IPS-NIHi11 (cell line): ENCODE results near the gene SLC7A14.

Experiments
- DNase-seq: peaks from one replicate; pipeline ENCODE4 v3.0.0; 2012; ENCODE audit warnings: mixed read lengths, low spot score

The SLC7A14 gene

GRCh38 chr3:170497207-170498095 is 88.4 kb downstream of the SLC7A14 start:
- no peak for DNase-seq

GRCh38 chr3:170496868-170497140 is 89.1 kb downstream of the SLC7A14 start:
- no peak for DNase-seq

DNA sequence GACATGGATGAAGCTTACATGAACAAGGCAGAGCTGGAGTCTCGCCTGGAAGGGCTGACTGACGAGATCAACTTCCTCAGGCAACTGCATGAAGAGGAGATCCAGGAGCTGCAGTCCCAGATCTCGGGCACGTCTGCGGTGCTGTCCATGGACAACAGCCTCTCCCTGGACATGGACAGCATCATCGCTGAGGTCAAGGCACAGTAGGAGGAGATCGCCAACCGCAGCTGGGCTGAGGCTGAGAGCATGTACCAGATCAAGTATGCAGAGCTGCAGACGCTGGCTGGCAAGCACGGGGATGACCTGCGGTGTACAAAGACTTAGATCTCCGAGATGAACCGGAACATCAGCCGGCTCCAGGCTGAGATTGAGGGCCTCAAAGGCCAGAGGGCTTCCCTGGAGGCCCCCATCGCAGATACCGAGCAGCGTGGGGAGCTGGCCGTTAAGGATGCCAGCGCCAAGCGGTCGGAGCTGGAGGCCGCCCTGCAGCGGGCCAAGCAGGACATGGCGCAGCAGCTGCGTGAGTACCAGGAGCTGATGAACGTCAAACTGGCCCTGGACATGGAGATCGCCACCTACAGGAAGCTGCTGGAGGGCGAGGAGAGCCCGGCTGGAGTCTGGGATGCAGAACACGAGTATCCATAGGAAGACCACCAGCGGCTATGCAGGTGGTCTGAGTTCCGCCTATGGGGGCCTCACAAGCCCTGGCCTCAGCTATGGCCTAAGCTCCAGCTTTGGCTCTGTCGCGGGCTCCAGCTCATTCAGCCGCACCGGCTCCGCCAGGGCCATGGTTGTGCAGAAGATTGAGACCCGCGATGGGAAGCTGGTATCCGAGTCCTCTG is 89.6 kb downstream of the SLC7A14 start:
- no peak for DNase-seq

DNA sequence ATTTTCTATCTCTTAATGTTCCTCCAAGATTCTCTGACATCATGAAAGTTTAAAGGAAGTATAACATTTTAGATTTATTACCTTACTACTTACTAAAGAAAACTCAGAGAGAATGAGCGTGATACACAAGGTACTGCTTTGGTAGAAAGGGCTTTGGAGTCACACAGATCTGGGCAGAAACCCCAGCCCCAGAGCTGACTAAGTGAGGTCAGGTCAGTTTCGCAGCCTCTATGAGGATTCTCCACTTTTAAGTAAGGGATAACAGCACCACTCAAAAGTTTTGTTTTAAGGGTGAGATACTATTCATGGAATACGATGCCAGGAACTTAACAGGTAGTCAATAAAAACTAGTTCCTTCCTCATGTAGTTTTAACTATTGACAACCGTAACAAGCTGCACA is 91.1 kb downstream of the SLC7A14 start:
- DNase-seq, result no peak

- DNase-seq, result no peak
Measured at GRCh38 chr3:170493712-170494182, 92.1 kb downstream of the SLC7A14 start.

- DNase-seq, result no peak
Measured at GRCh38 chr3:170491901-170492300, 94.0 kb downstream of the SLC7A14 start.

- DNase-seq, result no peak
Measured at GRCh38 chr3:170490828-170491560, 94.9 kb downstream of the SLC7A14 start.

DNA sequence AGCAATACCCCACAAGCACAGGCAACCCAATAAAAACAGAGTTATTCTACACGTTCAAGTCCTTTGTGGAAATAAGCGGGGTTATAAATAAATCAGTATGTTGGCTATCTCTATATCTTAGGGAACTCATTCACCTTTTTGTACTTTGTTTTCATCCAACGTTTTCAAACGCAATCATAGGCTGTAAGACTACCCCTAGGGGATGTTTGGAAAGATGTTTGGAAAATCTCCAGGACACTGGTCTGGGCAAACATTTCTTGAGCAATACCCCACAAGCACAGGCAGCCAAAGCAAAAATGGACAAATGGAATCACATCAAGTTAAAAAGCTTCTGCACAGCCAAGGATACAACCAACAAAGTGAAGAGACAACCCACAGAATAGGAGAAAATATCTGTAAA is 97.1 kb downstream of the SLC7A14 start:
- no peak for DNase-seq

DNA sequence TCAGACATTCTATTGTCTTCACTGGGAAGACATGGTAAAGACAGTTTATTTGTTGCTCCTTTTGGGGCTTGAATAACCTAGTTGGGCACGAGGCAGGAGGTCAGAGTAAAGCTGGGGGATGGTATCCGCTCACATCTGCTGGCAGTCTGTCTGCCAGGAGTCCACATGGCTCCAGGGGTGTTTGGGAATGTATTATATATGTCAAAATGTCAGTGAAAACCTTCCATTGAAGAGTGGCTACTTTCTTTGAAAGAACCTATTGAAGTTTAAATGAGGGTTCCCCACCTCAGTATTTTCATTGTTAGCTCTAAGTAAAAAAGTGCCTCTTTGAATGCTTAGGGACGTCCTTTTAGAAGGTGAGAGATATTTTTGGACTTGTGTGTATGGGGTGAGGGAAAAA is 98.8 kb downstream of the SLC7A14 start:
- DNase-seq, result no peak

DNA sequence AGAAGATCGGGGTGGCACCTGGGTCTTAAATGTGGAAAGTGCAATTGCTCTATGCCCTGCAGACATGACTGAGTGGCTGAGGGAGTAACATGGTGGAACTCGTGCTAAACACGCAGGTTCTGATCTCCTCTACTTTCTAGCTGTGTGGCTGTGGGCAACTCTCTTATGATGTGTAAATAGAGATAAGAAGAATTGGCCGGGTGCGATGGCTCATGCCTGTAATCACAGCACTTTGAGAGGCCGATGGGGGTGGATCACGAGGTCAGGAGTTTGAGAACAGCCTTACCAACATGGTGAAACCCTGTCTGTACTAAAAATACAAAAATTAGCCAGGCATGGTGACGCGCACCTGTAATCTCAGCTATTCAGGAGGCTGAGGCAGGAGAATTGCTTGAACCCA is 99.5 kb downstream of the SLC7A14 start:
- DNase-seq, result no peak

GRCh38 chr3:170485696-170486095 is 100.2 kb downstream of the SLC7A14 start:
- no peak for DNase-seq

DNA sequence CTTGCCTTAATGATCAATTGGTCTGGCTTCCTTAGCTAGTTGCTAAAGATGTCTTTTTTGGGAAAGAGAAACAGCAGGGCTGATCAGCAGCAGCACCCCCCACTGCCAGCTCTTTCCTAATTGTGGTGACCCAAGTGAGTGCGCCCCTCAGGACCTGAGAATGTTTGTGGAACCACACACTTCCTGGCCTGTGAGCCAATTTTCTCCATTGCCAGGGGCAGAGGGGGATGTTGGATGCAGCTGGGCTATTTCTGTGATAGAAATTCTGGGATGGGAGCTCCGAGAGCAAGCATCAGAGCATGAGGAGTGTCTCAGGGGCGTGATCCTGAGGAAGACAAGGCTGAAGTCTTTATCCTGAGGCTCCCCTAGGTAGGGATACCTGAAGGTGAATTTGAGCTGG is 100.6 kb downstream of the SLC7A14 start:
- DNase-seq, result no peak

DNA sequence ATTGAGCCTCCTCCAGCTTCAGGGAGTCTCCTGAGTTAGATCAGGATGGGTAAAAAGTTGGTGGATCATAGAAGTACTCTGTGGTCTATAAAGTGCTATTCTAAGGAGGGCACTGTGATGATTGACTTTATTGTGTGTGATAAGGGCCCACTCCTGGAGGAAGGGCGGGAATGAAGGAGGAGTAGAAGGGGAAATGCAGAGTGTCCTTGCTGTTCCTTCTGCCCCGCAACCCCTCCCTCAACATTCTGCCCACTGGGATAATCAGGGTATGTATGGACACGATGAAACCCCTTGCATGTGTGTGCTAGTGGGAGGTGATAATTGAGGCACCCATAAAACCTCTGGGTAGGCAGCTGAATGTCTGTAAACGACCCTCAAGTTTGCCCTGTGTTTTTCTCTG is 101.0 kb downstream of the SLC7A14 start:
- no peak for DNase-seq

GRCh38 chr3:170483485-170484262 is 102.2 kb downstream of the SLC7A14 start:
- DNase-seq, result peak; percentile 64

- DNase-seq, result no peak
Measured at GRCh38 chr3:170482199-170482598, 103.7 kb downstream of the SLC7A14 start.

DNA sequence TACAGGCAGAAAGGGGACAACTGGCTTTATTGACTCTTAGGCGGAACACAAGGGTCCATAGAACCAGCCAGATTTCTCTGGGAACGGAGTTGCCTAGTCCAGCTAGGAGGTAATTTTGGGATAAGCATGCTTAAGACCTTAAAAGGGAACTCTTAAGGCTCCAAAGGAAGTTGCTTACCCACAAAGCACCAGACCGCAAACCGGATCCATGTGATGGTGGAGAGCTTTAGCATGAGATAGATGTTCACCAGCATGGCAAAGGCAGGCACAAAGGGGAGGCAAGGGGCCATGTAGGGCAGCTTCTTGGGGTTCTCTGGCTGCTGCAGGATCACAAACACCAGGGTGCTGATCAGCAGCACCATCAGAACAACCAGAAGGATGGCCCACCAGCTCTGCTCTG is 105.8 kb downstream of the SLC7A14 start:
- DNase-seq, result no peak

DNA sequence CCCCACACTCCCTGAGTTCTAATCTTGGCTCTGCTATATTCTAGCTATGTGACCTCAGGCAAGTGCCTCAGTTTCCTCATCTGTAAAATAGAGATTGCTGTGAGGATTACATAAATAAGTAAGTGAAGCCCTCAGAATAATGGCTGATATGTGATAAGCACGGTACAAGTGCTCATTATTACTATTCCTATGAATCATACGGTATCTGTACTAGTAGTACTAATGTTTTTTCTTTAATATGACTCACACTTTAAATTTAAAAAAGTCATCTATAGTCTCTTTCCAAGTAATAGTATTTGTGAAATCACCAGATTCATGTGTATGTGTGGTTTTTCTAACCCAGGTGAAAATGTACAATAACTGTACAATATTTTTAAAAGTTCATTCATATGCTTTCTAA is 108.5 kb downstream of the SLC7A14 start:
- DNase-seq, result no peak

- DNase-seq, result peak; percentile 45
Measured at GRCh38 chr3:170476291-170476690, 109.6 kb downstream of the SLC7A14 start.

DNA sequence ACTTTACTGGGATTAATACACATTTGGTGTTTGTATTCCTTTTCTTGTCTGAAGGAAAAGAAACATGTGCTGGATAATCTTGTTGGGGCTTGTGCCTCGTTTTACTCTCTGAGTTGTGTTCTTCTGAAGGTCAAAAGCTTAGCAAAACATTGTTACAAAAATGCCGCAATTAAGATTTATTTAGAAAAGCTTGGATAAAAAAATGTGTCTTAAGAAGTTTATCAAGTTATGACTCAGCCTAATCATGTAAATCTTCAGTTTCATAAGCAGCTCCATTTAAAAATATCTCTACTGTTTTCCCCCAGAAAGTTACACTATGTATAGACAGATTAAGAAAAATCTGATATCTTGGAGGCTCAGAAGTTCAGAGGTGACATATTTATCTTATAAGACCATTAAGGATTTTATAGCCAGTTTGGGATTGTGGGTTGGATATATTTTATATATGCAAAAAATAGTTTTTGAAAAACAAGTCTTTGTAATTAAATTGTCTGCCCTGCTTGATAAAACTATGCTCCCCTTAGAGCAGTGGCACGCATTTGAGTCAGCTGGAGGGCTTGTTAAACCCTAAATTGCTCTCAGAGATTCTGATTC is 110.7 kb downstream of the SLC7A14 start:
- no peak for DNase-seq

- DNase-seq, result no peak
Measured at GRCh38 chr3:170473358-170473757, 112.5 kb downstream of the SLC7A14 start.

DNA sequence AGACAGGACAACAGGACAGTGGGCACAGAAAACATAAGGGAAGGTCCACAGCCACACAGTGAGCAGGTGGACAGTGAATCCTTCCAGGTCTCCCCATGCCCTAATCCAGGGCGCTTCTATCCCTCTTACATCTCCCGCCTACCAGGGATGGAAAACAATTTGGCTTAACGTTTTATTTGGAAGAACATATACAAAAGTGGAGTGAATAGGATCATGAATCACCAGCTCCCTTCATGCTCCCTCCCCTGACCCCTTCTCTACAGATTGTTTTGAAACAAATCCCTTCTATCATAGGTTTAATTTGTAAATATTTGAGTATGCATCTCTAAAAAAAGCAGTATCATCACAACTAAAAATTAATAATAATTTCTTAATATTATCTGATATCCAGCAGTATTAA is 114.7 kb downstream of the SLC7A14 start:
- DNase-seq, result no peak
